Measurements from ENCODE around the gene PLEKHN1.

GRCh38 chr1:963746-964525, 2.3 kb upstream of the PLEKHN1 start:
- TF ChIP-seq EZH2phosphoT487 (IDR thresholded peaks at IDR 0.05; ENCODE audit: insufficient read depth, low read depth) (no peak), EZH2 (IDR thresholded peaks at IDR 0.05; ENCODE audit: insufficient read depth, poor library complexity, severe bottlenecking) (no peak)
